GM20431 (cell line): ENCODE measurements around the gene FARP1.
"Not testable (repeated sequence)": the region's sequence is repeated elsewhere in the genome, so short reads cannot be mapped to it uniquely, and the experiment has no call there.

Experiments
- in situ Hi-C: fragments of 300-500 bp; cut with MseI, MboI; formaldehyde crosslinking; loops from one replicate; pipeline ENCODE4 v1.15.0; 2020; ENCODE audit warnings: low sequenced_read_pairs; ENCODE audit not compliant: unreplicated experiment

FARP1 gene

DNA sequence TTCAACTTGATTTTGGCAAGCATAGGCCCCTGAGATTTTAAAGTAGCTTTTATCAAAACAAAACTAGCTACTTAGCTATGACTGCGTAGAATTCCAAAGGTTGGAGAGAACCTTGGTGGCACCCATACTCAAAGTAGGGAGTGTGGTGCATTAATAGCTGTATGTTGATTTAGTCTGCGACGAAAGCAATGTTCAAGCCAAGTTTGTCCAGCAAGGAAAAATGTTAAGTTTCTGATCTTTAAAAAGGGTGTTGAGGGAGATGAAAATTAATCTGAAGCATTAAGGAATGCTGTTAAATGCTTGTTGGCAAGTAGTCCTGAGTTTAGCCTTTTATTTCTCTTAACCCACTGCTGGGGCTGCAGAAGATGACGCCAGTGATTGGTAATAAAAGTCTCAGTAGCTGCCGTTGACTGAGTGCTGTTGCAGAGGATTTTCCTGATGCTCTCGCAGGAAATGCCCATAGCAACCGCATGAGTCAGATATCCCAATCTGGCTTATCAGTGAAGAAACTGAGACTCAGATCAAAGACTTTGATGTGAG lies 110.1 kb downstream of the FARP1 start:
- in situ Hi-C loops: no loop called here

DNA sequence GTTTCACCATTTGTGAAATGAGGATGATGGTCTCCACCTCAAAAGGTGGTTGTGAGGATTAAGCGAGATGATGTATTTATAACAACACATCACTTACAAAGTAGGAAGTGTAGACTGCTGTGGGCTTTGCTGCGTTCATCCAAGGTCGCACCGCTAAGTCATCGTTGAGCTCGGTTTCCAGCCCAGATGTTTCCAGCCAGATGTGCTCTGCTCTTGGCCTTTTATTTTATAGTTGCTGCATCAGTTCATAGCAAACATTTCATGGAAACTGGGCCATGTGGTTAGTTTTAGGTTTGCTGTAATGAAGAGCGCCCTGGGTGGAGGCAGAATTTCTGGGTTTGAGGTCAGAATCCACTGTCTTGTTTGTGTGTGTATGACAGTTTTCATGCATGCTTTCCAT lies 110.6 kb downstream of the FARP1 start:
- in situ Hi-C loops: no loop called here

DNA sequence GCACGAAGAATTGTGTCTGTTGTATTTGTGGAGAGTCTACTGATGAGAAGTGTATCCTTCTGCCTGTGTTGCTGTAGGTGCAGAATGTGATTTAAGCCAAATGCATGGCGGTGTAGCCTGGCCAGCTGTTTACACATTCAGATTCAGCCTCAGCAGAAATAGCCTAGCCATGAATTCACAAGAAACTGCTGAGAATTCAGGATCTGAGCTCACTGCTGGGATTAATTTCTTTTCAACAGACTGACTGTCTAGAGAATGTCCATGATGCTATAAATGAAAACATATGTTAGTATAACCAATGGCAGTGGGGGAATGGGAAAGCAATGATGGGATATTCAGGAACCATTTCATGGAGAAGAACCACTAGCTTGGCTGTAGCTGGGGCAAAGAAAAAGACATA lies 111.6 kb downstream of the FARP1 start:
- in situ Hi-C loops: no loop called here

GRCh38 chr13:98258226-98258625 lies 115.3 kb downstream of the FARP1 start:
- in situ Hi-C loops: no loop called here

DNA sequence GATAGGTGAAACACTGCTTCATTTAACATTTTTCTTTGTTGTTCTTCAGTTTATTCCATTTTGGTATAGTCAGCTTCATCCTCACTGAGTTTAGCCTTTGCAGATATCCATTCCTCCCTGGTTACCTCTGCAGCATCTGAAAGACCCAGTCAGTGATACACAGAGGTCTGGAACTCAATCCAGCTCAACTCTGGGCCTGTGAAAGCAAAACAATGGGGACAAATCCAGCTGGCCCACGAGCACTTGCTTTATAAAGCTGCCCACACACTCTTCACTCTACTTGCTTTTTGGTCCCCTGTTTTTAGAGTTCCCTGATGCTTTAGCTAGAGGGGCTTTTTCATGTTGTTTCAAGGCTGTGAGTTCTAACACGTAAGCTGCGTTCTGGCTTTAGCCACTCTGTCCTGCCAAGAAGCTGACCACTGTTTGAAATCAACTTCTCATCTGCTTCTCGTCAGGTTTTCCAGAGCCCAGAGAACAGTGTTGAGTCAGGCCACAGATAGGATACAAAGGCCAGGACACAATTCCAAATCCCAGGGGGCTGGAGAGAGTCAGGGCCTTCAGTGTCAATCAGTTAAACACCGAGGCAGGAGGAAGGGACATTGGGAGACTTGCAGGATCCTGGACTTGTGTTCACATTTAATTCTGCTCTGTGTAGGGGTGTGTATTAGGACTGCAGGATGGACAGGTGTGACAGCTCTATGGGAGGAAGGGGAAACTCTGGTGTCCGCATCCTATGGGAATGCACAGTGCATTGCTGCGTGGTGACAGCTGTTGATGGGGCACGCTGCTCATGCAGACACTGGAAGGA lies 117.7 kb downstream of the FARP1 start:
- in situ Hi-C loops: no loop called here

DNA sequence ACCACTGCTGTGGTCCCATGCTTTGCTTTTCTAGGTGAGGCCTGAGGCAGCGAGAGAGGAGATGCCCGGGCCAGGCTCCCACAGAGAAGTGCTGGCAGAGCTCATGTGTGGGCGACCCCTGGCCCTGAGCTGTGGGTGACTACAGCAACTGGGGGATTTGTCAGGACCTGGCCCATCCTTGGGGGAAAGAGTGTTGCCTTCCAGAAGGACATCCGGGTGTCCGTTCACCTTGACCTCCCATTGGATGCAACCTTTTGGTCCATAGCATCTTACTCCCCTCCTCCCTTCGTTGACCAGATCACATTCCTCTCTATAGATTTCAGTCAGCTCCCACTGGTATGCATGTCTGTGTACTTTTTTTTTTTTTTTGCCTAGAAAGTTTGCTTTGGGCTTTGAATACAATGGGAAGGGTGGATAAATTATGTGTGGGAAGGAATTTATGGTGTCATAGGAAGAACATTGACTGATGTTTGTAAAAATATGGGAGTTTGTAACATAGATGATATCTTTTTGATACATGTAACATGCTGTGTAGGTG lies 118.3 kb downstream of the FARP1 start:
- in situ Hi-C loops: no loop called here

- in situ Hi-C loops: no loop called here
These were observed 119.4 kb downstream of the FARP1 start for GRCh38 chr13:98262292-98262691.

- in situ Hi-C loops: no loop called here
These were observed 120.9 kb downstream of the FARP1 start for GRCh38 chr13:98263841-98264240.

GRCh38 chr13:98264877-98265276 lies 122.0 kb downstream of the FARP1 start:
- in situ Hi-C loops: no loop called here

DNA sequence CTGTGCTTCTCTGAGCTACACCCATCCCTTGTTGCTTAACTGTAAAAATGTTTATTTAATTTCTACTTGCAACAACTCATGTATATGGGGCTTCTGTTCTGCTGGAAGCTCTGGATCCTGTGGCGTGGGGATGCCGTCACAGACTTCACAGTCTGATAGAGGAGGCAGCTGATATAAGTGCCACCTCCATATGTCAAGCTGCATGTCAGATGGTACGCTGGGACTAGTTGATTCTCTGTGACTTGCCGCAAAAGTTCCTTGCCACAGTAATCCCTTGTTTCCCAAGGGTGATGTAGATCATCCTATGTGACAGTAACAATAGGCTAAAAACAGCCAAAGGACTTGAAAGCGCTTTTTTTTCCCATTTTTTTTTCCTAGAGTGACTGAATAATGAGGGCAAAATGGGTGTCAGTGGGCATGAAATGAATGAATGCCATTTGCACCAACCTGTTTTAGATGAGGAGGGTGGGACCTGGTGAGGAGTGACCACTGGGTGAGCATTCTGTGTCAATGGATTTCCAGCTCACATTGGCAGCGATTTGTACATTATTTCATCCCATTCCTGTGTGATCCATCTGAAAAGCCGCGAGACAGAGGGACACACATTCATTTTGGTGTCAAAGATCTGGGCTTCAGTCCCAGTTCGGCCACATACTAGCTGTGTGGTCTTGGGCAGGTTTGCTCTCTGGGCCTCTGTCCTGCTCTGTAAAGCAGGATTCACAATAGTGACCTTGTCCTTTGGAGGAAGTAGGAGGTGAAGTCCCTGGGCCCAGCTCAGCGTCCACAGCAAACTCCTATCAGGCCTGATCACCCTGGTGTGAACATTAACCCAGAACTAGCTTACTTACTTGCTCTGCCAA lies 123.0 kb downstream of the FARP1 start:
- in situ Hi-C loops: no loop called here

- in situ Hi-C loops: no loop called here
These were observed 124.4 kb downstream of the FARP1 start for GRCh38 chr13:98267080-98267912.

DNA sequence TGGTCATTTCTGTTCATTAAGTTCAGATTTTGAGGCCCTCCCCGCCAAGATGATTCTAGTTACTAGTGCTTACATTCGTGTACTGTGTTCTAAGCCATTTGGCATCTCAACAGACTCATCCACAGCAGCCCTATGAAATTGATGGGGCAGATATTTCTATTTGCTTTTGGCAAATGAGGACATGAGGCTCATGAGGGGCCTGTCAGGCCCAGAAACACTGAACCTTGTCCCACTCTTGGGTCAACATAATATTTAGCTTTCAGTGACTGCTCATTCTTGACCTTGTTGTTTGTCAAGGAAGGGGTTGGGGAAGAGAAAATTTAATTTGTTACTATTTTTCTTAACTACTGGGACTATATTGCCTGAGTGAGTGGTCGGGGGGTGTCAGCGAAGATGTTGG lies 126.5 kb downstream of the FARP1 start:
- in situ Hi-C loops: no loop called here

- in situ Hi-C loops: no loop called here
These were observed 127.9 kb downstream of the FARP1 start for GRCh38 chr13:98270819-98271218.

- in situ Hi-C loops: not testable (repeated sequence)
These were observed 128.8 kb downstream of the FARP1 start for GRCh38 chr13:98271646-98272045.

- in situ Hi-C loops: no loop called here
These were observed 129.7 kb downstream of the FARP1 start for GRCh38 chr13:98272549-98272948.

DNA sequence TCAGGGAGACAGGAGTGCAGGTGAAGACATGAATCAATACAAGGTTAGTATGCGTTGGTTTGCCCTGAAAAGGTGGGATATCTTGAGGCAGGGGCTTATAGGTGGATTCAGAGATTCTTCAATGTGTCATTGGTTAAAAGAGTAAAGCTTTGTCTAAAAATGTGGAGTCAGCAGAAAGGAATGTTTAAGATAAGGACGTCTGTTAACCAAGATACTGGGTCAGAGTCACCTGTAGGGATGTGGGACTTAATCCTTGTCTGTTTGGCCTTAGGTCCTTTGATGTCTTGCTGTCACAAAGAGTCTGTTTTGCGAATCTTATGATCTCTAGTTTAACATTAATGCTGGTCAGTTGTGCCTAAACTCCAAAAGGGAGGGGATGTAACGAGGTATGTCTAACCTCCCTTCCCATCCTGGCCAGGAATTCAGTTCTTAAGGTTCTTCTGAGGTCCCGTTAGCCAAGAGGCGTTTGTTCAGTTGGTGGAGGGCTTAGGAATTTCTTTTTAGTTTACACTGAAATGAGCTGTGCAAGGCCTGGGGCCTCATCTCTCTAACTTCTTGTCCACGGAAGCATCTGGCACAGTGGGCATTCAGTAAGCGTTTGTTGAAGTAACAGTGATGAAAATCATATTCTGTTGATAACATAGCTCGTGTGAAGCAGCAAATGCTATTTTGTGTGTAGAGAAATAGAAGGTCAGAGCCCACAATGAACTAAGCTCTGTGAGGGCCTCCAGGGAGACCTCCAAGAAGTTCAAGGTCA lies 130.4 kb downstream of the FARP1 start:
- in situ Hi-C loops: no loop called here

DNA sequence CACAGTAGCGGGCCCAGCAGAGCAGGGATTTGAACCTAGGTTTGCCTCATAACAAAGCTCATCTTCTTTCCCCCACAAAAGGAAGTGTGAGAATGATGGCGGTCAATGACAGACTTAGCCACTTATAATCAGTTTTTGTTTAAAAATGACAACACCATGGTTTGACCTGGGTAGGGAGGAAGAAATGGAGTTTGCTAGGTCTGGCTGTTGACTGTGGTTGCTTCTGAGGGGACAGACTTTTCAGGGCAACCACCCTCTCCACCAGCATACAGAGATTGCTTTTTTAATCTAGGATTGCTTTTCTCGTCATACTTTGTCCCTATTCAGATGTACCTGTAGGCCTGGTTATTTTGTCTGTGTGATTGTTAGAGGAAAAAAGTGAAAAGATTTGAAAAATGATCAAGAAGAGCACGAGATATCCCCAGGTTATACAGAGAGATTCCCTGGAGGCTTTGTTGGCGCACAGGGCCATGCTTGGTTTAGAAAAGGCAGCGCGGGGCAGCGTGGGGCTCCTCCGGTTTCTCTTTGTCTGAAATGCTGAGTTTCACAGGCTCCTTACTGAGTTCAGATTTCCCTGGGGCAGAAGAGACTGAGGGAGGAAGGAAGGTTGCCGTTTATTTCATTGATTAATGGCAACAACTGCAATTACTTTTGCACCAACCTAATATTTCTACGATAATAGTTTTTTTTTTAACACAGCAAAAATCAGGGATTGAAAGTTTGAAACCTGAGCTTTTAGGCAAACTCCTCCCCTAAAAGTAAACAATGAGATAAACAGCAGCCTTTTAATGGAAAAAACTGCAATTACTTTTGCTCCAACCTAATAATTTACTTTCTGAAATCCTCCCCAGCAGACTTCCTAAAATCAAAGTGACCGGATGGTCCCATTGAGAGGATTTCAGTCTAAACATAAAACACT lies 131.2 kb downstream of the FARP1 start:
- in situ Hi-C loops: no loop called here

DNA sequence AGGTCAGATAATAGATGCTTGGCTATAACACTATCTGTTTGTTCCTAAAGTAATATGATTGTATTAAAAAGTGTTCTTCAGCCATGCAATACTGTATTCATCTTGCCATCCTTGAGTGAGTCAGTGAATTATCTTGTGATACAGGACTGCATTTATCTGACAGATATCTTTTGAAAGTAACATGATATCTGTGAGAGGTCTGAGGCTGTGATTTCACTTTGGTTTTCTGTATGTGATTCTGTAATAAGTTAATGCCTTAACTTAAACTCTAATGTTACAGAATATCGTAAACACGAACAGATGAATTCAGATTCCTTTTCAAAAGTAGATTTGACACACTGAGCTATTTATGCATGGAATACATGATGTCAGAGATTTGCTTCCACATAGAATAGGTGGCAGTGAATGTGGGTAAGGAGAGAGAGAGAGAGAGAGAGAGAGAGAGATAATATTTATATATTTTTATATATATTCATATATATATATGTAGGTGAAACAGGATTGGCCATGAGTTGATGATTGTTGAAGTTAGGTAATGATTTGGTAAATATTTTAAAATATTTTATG lies 132.1 kb downstream of the FARP1 start:
- in situ Hi-C loops: no loop called here
